PC-3 (cell line): Measurements from ENCODE around the gene TREML4. TPM values are rescaled to one million over a fixed set of nuclear protein-coding genes. Genes with fewer than 3 reads are reported as not detected.

Source experiments
- ATAC-seq: fragments of 200-7000 bp; cut with Tn5 transposase; 2 replicates; pipeline ENCODE4 v1.9.1; 2020; ENCODE audit warnings: mild to moderate bottlenecking, moderate library complexity
- BruUV-seq: library from RNA; stranded (reverse); fragments of 400-500 nt; replicated peaks from 2 replicates; lab custom pipeline; 2021; lab: Mats Ljungman, UMichigan
- CTCF ChIA-PET: fragments of 300-600 bp; sonication (Branson Sonifier 250); formaldehyde crosslinking; loops from one replicate; lab custom pipeline; 2022; ENCODE audit warnings: antibody characterized with exemption; lab: Charles Lee
- POLR2A ChIA-PET: fragments of 300-600 bp; sonication (Branson Sonifier 250); formaldehyde crosslinking; loops from one replicate; lab custom pipeline; 2022; ENCODE audit warnings: antibody characterized with exemption; ENCODE audit not compliant: unreplicated experiment; lab: Charles Lee
- DNase-seq: peaks from one replicate; pipeline ENCODE4 v3.0.0-alpha.2; 2015
- H2AFZ ChIP-seq: fragments of 300-600 bp; sonication (generic); 2 replicates; pipeline ENCODE4 v1.6.0; 2016; ENCODE audit warnings: antibody characterized with exemption, low read length
- H3F3A ChIP-seq: fragments of 300-600 bp; sonication (generic); one replicate; pipeline ENCODE4 v1.6.0; 2017; ENCODE audit warnings: antibody characterized with exemption, low read length, control low read depth, mild to moderate bottlenecking; ENCODE audit not compliant: unreplicated experiment
- H3K27ac ChIP-seq: fragments of 300-600 bp; sonication (generic); 2 replicates; pipeline ENCODE4 v1.5.1; 2016; ENCODE audit warnings: mild to moderate bottlenecking, low read length
- H3K27me3 ChIP-seq: fragments of 300-600 bp; sonication (generic); 2 replicates; pipeline ENCODE4 v1.6.1; 2016; ENCODE audit warnings: low read length, mixed read lengths
- H3K36me3 ChIP-seq: fragments of 300-600 bp; sonication (generic); 2 replicates; pipeline ENCODE4 v1.6.1; 2016; ENCODE audit warnings: low read depth, mixed run types, low read length, mixed read lengths
- H3K4me1 ChIP-seq: fragments of 300-600 bp; sonication (generic); 2 replicates; pipeline ENCODE4 v1.5.1; 2016; ENCODE audit warnings: low read length; ENCODE audit not compliant: insufficient read depth
- H3K4me2 ChIP-seq: fragments of 300-600 bp; sonication (generic); 2 replicates; pipeline ENCODE4 v1.6.0; 2016; ENCODE audit warnings: low read length
- H3K4me3 ChIP-seq: fragments of 300-600 bp; sonication (generic); 2 replicates; pipeline ENCODE4 v1.5.1; 2016; ENCODE audit warnings: mild to moderate bottlenecking, low read length, mixed read lengths
- H3K79me2 ChIP-seq: fragments of 300-600 bp; sonication (generic); 2 replicates; pipeline ENCODE4 v1.6.1; 2017; ENCODE audit warnings: low read length, mixed read lengths
- H3K9ac ChIP-seq: fragments of 300-600 bp; sonication (generic); 2 replicates; pipeline ENCODE4 v1.6.0; 2016; ENCODE audit warnings: mild to moderate bottlenecking, low read length
- H3K9me2 ChIP-seq: fragments of 300-600 bp; sonication (generic); replicated peaks from 2 replicates; pipeline ENCODE4 v1.6.1; 2016; ENCODE audit warnings: mixed run types, low read length, mixed read lengths
- H3K9me3 ChIP-seq: fragments of 300-600 bp; sonication (generic); 2 replicates; pipeline ENCODE4 v1.6.1; 2016; ENCODE audit warnings: low read length, mixed read lengths
- H4K20me1 ChIP-seq: fragments of 300-600 bp; sonication (generic); 2 replicates; pipeline ENCODE4 v1.6.1; 2016; ENCODE audit warnings: low read length, mixed read lengths
- EZH2 ChIP-seq: fragments of 300-600 bp; sonication (generic); IDR thresholded peaks from one replicate; pipeline ENCODE4 v1.6.1; 2017; ENCODE audit warnings: antibody characterized with exemption, mild to moderate bottlenecking, low read length; ENCODE audit not compliant: unreplicated experiment
- EZH2phosphoT487 ChIP-seq: fragments of 300-600 bp; sonication (generic); IDR thresholded peaks from 2 replicates; pipeline ENCODE4 v1.6.1; 2018; ENCODE audit warnings: mild to moderate bottlenecking, antibody characterized with exemption, low read length, borderline replicate concordance
- intact Hi-C: fragments of 100-400 bp; cut with micrococcal nuclease; formaldehyde crosslinking; loops from 2 replicates; pipeline ENCODE4 v1.9.0; 2023
- total RNA-seq: library from RNA; depleted of rRNA; stranded (reverse); fragments of >200 nt; gene quantifications from 2 replicates; pipeline ENCODE4 v1.2.3, GENCODE V29; 2014
- TF ChIP-seq, protein P1 (sequence below): fragments of 300-600 bp; sonication (generic); conservative IDR thresholded peaks from 2 replicates; pipeline ENCODE4 v1.5.1; 2017; ENCODE audit warnings: antibody characterized with exemption, low read depth, mild to moderate bottlenecking, low read length

The TREML4 gene
- total RNA-seq, 1 experiment from 2014 or later, result not detected

DNA sequence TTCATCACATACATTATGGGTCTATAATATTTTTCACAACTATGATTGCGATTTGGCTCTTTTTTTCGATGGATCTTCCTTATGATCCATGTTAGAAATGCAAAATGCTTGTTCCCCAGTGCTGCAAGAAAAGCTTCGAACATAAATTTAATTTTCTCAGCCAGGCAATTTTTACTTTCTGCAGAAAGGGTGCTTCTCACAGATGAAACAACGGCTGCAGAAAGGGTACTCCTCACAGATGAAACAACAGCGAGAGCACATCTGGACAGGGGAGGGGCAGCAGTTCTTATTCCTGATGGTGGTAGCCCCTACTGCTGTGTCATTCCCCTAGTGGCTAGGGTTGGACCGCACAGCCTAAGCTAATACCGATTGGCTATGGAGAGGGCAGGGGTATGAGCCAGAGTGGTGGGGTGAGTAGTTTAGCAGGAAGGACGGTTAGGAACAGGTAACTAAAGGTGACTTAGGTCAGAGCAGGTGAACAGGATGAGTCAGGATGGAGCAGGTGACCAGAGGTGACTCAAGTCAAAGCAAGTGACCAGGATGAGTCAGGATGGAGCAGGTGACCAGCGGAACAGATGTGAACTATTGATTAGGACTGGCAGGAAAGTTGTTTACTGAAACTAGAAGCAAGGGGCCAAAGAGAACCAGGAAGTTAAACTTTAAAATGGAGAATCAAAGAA lies 13.4 kb upstream of the TREML4 start:
- Histone ChIP-seq H2AFZ (no peak overlapping the region), H4K20me1 (no peaks in the 10 kb centered on the region), H3K36me3 (no peaks in the 10 kb centered on the region), H3K79me2 (no peaks in the 10 kb centered on the region), H3K9me3 (peaks cover 9% of the 10 kb centered on the region; the same call in 1 of the 2 replicates), H3K27me3 (peaks cover 16% of the 10 kb centered on the region), H3K9ac (no peak overlapping the region), H3K4me3 (no peak overlapping the region; the same call in 1 of the 2 replicates), H3F3A (no peaks in the 10 kb centered on the region), H3K4me1 (no peaks in the 10 kb centered on the region), H3K27ac (no peak overlapping the region), H3K4me2 (no peak overlapping the region), H3K9me2 (no peaks in the 10 kb centered on the region)
- intact Hi-C loops, result no loop called here
- ChIA-PET CTCF (no interaction called here), POLR2A (no interaction called here)
- no peak for TF ChIP-seq EZH2phosphoT487
- TF ChIP-seq EZH2, result no peak
- TF ChIP-seq, protein P1, sequence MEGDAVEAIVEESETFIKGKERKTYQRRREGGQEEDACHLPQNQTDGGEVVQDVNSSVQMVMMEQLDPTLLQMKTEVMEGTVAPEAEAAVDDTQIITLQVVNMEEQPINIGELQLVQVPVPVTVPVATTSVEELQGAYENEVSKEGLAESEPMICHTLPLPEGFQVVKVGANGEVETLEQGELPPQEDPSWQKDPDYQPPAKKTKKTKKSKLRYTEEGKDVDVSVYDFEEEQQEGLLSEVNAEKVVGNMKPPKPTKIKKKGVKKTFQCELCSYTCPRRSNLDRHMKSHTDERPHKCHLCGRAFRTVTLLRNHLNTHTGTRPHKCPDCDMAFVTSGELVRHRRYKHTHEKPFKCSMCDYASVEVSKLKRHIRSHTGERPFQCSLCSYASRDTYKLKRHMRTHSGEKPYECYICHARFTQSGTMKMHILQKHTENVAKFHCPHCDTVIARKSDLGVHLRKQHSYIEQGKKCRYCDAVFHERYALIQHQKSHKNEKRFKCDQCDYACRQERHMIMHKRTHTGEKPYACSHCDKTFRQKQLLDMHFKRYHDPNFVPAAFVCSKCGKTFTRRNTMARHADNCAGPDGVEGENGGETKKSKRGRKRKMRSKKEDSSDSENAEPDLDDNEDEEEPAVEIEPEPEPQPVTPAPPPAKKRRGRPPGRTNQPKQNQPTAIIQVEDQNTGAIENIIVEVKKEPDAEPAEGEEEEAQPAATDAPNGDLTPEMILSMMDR, result no peak
- DNase-seq, result no peak
- ATAC-seq, result no peak
- no TSS peak for BruUV-seq

DNA sequence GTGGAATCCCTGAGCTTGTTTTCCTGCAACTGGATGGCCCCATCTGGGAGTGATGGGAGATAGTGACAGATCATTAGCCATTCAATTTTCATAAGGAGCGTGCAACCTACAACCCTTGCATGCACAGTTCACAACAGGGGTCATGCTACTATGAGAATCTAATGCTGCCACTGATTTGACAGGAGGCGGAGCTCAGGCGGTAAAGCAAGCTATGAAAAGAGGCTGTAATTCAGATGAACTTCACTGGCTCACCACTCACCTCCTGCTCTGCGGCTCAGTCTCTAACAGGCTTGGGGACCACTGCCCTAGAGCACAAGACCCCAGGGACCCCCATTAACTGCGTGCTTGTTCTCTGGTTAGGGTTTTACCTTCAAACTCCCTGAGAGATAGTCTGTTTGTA lies 12.4 kb upstream of the TREML4 start:
- ATAC-seq, result no peak
- DNase-seq, result no peak
- H3K4me2 ChIP-seq, result no peak overlapping the region
- no peak overlapping the region for H3K4me3 ChIP-seq
- H3K9ac ChIP-seq, result no peak overlapping the region
- no peaks in the 10 kb centered on the region for H3F3A ChIP-seq
- H3K9me2 ChIP-seq, result no peaks in the 10 kb centered on the region
- H4K20me1 ChIP-seq, result no peaks in the 10 kb centered on the region
- TF ChIP-seq EZH2phosphoT487 (no peak), EZH2 (no peak)
- TF ChIP-seq, protein P1, result no peak
- intact Hi-C loops, result no loop called here
- H3K27me3 ChIP-seq, result peaks cover 16% of the 10 kb centered on the region
- no peak overlapping the region for H3K27ac ChIP-seq
- peaks cover 9% of the 10 kb centered on the region; the same call in 1 of the 2 replicates for H3K9me3 ChIP-seq
- ChIA-PET POLR2A (no interaction called here), CTCF (no interaction called here)
- no TSS peak for BruUV-seq
- no peaks in the 10 kb centered on the region for H3K79me2 ChIP-seq
- no peaks in the 10 kb centered on the region for H3K4me1 ChIP-seq
- H3K36me3 ChIP-seq, result no peaks in the 10 kb centered on the region
- H2AFZ ChIP-seq, result no peak overlapping the region

DNA sequence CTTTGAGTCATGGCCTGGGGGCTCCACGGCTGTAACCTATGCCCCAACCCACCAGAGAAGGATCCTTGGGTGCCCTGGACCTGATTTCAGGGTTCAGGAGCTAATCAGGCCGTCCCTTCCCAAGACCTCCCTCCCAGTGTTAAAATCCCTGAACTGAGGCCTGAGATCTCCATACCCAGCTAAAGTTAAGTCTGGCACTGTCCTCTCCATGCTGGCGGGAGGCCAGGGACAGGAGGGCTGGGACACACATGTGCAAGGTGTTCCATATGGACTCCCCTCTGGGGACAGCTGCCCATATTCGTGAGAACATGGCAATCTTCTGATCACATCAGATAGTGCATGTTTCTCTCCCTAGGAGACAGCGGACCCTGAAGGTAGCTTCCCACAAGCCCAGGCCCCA lies 11.5 kb upstream of the TREML4 start:
- H3K4me2 ChIP-seq, result no peak overlapping the region
- no peaks in the 10 kb centered on the region for H3K79me2 ChIP-seq
- no peaks in the 10 kb centered on the region for H3K36me3 ChIP-seq
- ATAC-seq (no peak), DNase-seq (no peak)
- no peak overlapping the region for H3K27ac ChIP-seq
- H3K9me2 ChIP-seq, result no peaks in the 10 kb centered on the region
- intact Hi-C loops, result no loop called here
- no peak overlapping the region for H3K9ac ChIP-seq
- no peak overlapping the region for H3K4me3 ChIP-seq
- BruUV-seq, result no TSS peak
- H3K4me1 ChIP-seq, result no peaks in the 10 kb centered on the region
- H3K9me3 ChIP-seq, result peaks cover 9% of the 10 kb centered on the region; the same call in 1 of the 2 replicates
- peaks cover 8% of the 10 kb centered on the region for H3K27me3 ChIP-seq
- POLR2A ChIA-PET, result no interaction called here
- H4K20me1 ChIP-seq, result no peaks in the 10 kb centered on the region
- CTCF ChIA-PET, result no interaction called here
- no peaks in the 10 kb centered on the region for H3F3A ChIP-seq
- TF ChIP-seq EZH2phosphoT487, result no peak
- TF ChIP-seq, protein P1, result no peak
- no peak for TF ChIP-seq EZH2
- no peak overlapping the region for H2AFZ ChIP-seq
